SK-N-SH treated with all-trans-retinoic acid at 6 μM for 48 hours (cell line): ENCODE results near the gene URGCP.
A peak's percentile ranks its signal among the peaks of the same experiment; 100 is the strongest.

ENCODE experiments used
- ATAC-seq: fragments of 200-7000 bp; cut with Tn5 transposase; 3 replicates; pipeline ENCODE4 v1.9.1; 2020; ENCODE audit warnings: mild to moderate bottlenecking, moderate library complexity
- BACH2 ChIP-seq: fragments of 250-450 bp; sonication (Bioruptor Pico); IDR thresholded peaks from 2 replicates; pipeline ENCODE4 v1.9.0; 2021; ENCODE audit warnings: mild to moderate bottlenecking, borderline replicate concordance
- CSDC2 ChIP-seq: fragments of 250-450 bp; sonication (Bioruptor Pico); IDR thresholded peaks from 2 replicates; pipeline ENCODE4 v1.5.0; 2020; ENCODE audit warnings: mild to moderate bottlenecking, moderate library complexity
- ESRRG ChIP-seq: fragments of 250-450 bp; sonication (Bioruptor Pico); IDR thresholded peaks from 2 replicates; pipeline ENCODE4 v1.6.1; 2021; ENCODE audit warnings: mild to moderate bottlenecking
- GLIS3 ChIP-seq: fragments of 250-450 bp; sonication (Bioruptor Pico); IDR thresholded peaks from 2 replicates; pipeline ENCODE4 v1.5.0; 2020; ENCODE audit warnings: mild to moderate bottlenecking, moderate library complexity
- ISL1 ChIP-seq: fragments of 250-450 bp; sonication (Bioruptor Pico); IDR thresholded peaks from 2 replicates; pipeline ENCODE4 v2.1.2; 2022; ENCODE audit warnings: mild to moderate bottlenecking, moderate library complexity
- OSR1 ChIP-seq: fragments of 250-450 bp; sonication (Bioruptor Pico); IDR thresholded peaks from 2 replicates; pipeline ENCODE4 v1.8.0; 2022; ENCODE audit warnings: moderate library complexity, mild to moderate bottlenecking, inconsistent platforms
- RARB ChIP-seq: fragments of 250-450 bp; sonication (Bioruptor Pico); IDR thresholded peaks from 2 replicates; pipeline ENCODE4 v1.8.0; 2021; ENCODE audit warnings: mild to moderate bottlenecking, moderate library complexity
- SNAI2 ChIP-seq: fragments of 250-450 bp; sonication (Bioruptor Pico); IDR thresholded peaks from 2 replicates; pipeline ENCODE4 v1.5.0; 2020; ENCODE audit warnings: mild to moderate bottlenecking, moderate library complexity
- TCF4 ChIP-seq: fragments of 250-450 bp; sonication (Bioruptor Pico); IDR thresholded peaks from 2 replicates; pipeline ENCODE4 v1.8.0; 2021; ENCODE audit warnings: mild to moderate bottlenecking, moderate library complexity, borderline replicate concordance
- TOX ChIP-seq: fragments of 250-450 bp; sonication (Bioruptor Pico); IDR thresholded peaks from 2 replicates; pipeline ENCODE4 v1.8.0; 2021; ENCODE audit warnings: mild to moderate bottlenecking, moderate library complexity, borderline replicate concordance
- TSHZ2 ChIP-seq: fragments of 250-450 bp; sonication (Bioruptor Pico); IDR thresholded peaks from 2 replicates; pipeline ENCODE4 v1.5.0; 2020; ENCODE audit warnings: mild to moderate bottlenecking, moderate library complexity
- ZC3H10 ChIP-seq: fragments of 250-450 bp; sonication (Bioruptor Pico); IDR thresholded peaks from 2 replicates; pipeline ENCODE4 v1.5.1; 2021; ENCODE audit warnings: mild to moderate bottlenecking, moderate library complexity
- ZFP30 ChIP-seq: fragments of 450-650 bp; formaldehyde crosslinking; IDR thresholded peaks from 2 replicates; pipeline ENCODE4 v1.5.0; 2022; ENCODE audit warnings: mild to moderate bottlenecking, moderate library complexity
- ZNF70 ChIP-seq: fragments of 450-650 bp; formaldehyde crosslinking; IDR thresholded peaks from 2 replicates; pipeline ENCODE4 v1.5.0; 2020; ENCODE audit warnings: mild to moderate bottlenecking, moderate library complexity
- TF ChIP-seq, protein P1 (sequence below): fragments of 250-450 bp; sonication (Bioruptor Pico); IDR thresholded peaks from 2 replicates; pipeline ENCODE4 v1.8.0; 2020; ENCODE audit warnings: mild to moderate bottlenecking, moderate library complexity, borderline replicate concordance
- TF ChIP-seq, protein P2 (sequence below): fragments of 250-450 bp; sonication (Bioruptor Pico); IDR thresholded peaks from 2 replicates; pipeline ENCODE4 v1.5.1; 2020; ENCODE audit warnings: low read depth, mild to moderate bottlenecking, moderate library complexity

The URGCP gene

GRCh38 chr7:43891069-43891955 lies 15.1 kb downstream of the URGCP start:
- TF ChIP-seq BACH2 (CRISPR knock-in tag) (no peak), TOX (CRISPR knock-in tag) (no peak), ZC3H10 (CRISPR knock-in tag) (no peak), ZNF70 (CRISPR knock-in tag) (no peak), TCF4 (CRISPR knock-in tag) (no peak), OSR1 (CRISPR knock-in tag) (no peak), TSHZ2 (CRISPR knock-in tag) (no peak), ZFP30 (CRISPR knock-in tag) (no peak)
- TF ChIP-seq, protein P1, sequence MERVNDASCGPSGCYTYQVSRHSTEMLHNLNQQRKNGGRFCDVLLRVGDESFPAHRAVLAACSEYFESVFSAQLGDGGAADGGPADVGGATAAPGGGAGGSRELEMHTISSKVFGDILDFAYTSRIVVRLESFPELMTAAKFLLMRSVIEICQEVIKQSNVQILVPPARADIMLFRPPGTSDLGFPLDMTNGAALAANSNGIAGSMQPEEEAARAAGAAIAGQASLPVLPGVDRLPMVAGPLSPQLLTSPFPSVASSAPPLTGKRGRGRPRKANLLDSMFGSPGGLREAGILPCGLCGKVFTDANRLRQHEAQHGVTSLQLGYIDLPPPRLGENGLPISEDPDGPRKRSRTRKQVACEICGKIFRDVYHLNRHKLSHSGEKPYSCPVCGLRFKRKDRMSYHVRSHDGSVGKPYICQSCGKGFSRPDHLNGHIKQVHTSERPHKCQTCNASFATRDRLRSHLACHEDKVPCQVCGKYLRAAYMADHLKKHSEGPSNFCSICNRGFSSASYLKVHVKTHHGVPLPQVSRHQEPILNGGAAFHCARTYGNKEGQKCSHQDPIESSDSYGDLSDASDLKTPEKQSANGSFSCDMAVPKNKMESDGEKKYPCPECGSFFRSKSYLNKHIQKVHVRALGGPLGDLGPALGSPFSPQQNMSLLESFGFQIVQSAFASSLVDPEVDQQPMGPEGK (CRISPR knock-in tag), result no peak
- no peak for ATAC-seq

DNA sequence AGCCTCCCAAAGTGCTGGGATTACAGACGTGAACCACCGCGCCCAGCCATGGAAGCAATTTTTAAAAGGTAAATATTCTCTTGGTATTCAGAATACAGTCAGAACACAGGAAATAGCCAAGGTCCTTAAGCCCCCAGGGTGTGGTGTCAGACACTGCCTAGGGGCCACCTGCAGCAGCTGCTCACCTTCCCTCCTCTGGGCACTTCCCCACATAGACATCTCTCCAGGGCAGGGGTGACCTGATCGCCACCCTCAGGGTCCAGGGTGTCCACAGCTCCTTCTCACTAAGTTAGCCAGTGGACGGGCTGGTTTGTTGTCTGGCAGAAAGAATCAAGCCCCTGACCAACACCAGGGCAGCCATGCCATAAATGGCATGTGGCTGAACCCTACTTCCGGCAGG lies 15.9 kb downstream of the URGCP start:
- no peak for ATAC-seq
- TF ChIP-seq CSDC2 (CRISPR knock-in tag) (no peak), ZNF70 (CRISPR knock-in tag) (no peak), TCF4 (CRISPR knock-in tag) (no peak), SNAI2 (no peak)

- TF ChIP-seq ZFP30 (CRISPR knock-in tag), result no peak
- no peak for TF ChIP-seq CSDC2 (CRISPR knock-in tag)
- no peak for TF ChIP-seq ISL1 (CRISPR knock-in tag)
- no peak for TF ChIP-seq TCF4 (CRISPR knock-in tag)
- TF ChIP-seq RARB, result no peak
- TF ChIP-seq, protein P1 (CRISPR knock-in tag), result no peak
- TF ChIP-seq ZNF70 (CRISPR knock-in tag), result peak; percentile 59; the same call in 1 of the 2 replicates
- peak; percentile 71 for ATAC-seq
These were observed 17.1 kb downstream of the URGCP start for GRCh38 chr7:43888993-43889945.

DNA sequence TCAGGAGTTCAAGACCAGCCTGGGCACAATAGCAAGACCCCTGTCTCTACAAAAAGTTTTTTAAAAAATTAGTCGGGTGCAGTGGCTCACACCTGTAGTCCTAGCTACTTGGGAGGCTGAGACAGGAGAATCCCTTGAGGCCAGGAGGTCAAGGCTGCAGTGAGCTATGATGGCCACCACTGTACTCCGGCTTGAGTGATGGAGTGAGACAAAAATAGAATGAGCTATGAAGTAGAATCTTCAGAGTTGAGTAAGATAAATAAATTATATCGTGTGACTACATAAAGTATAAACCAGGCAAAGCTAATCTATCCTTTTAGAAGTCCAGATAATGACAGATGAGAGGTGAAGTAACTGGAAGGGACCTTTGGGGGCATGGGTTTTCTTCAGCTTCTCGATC lies 21.8 kb downstream of the URGCP start:
- TF ChIP-seq ESRRG, result no peak
- TF ChIP-seq, protein P2, sequence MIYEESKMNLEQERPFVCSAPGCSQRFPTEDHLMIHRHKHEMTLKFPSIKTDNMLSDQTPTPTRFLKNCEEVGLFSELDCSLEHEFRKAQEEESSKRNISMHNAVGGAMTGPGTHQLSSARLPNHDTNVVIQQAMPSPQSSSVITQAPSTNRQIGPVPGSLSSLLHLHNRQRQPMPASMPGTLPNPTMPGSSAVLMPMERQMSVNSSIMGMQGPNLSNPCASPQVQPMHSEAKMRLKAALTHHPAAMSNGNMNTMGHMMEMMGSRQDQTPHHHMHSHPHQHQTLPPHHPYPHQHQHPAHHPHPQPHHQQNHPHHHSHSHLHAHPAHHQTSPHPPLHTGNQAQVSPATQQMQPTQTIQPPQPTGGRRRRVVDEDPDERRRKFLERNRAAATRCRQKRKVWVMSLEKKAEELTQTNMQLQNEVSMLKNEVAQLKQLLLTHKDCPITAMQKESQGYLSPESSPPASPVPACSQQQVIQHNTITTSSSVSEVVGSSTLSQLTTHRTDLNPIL, result no peak
- no peak for TF ChIP-seq GLIS3 (CRISPR knock-in tag)
- TF ChIP-seq OSR1 (CRISPR knock-in tag), result no peak
- no peak for TF ChIP-seq SNAI2
- no peak for ATAC-seq
